NCI-H1105 treated with DMSO at 0.1 percent for 48 hours (cell line): ENCODE results near the gene RRBP1.

Source experiments
- DNase-seq: peaks from one replicate; lab custom pipeline; 2025; lab: John Stamatoyannopoulos, UW

The RRBP1 gene, protein sequence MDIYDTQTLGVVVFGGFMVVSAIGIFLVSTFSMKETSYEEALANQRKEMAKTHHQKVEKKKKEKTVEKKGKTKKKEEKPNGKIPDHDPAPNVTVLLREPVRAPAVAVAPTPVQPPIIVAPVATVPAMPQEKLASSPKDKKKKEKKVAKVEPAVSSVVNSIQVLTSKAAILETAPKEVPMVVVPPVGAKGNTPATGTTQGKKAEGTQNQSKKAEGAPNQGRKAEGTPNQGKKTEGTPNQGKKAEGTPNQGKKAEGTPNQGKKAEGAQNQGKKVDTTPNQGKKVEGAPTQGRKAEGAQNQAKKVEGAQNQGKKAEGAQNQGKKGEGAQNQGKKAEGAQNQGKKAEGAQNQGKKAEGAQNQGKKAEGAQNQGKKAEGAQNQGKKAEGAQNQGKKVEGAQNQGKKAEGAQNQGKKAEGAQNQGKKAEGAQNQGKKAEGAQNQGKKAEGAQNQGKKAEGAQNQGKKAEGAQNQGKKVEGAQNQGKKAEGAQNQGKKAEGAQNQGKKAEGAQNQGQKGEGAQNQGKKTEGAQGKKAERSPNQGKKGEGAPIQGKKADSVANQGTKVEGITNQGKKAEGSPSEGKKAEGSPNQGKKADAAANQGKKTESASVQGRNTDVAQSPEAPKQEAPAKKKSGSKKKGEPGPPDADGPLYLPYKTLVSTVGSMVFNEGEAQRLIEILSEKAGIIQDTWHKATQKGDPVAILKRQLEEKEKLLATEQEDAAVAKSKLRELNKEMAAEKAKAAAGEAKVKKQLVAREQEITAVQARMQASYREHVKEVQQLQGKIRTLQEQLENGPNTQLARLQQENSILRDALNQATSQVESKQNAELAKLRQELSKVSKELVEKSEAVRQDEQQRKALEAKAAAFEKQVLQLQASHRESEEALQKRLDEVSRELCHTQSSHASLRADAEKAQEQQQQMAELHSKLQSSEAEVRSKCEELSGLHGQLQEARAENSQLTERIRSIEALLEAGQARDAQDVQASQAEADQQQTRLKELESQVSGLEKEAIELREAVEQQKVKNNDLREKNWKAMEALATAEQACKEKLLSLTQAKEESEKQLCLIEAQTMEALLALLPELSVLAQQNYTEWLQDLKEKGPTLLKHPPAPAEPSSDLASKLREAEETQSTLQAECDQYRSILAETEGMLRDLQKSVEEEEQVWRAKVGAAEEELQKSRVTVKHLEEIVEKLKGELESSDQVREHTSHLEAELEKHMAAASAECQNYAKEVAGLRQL (N-terminal part only)

DNA sequence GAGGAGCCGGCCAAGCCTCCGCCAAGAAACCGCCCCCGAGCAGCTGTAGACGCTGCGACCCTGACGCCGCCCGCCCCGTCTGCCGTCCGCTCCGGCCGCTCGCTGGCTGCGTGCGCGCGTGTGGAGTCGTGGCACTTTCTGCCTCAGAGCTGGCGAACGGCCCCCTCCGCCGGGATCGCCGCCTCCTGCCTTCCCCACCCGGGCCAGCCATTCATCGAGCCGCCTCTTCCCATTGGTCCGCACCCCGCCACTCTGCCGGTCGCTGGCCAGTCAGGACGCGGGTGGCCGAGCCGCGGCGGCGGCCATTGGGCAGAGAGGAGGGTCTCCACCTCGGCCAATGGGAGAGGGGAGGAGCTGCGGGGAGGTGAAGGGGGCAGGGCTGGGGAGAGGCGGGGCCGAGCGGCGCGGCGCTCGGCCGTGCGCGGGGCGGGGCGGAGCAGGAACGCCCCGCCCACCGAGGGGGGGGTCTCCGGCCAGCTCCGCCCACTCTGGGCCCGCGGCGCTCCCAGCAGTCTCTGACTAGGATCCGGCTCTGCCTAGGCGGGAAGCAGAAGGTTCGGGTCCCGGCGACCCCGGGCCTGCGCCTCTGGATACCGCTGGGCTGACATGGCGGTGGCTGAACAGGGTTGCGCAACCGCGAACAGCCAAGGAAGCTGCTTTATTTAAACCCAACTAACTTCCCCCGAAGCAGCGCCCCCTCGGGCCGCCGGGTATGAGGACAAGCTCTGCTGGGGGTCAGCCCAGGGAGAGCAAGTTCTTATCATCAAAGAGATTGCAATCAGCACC is at the start of gene RRBP1:
TSS of gene RRBP1 (minus strand) at position 140 of the 786 bp plus-strand sequence. CDS start 21,735 bp downstream, outside the sequence.
- DNase-seq = peak; percentile 97

DNA sequence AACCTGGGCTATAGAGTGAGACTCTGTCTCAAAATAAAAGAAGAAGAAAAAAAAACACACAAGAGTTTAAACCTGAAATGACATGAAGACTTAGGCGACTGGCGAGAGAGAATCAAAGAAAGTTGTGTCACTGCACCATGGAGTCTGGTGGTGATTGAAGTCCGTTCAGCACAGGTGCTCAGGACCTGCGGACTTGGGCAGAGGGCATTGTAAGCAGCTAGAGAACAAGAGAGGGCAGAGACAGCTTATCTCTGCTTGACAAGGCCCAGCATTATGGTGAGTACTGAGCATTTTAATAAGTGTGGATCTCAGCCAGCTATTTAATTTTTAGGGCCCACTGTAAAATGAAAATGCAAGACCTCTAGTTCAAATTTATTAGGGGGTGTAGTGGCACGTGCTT is 49.2 kb upstream of the RRBP1 start:
- no peak for DNase-seq

DNA sequence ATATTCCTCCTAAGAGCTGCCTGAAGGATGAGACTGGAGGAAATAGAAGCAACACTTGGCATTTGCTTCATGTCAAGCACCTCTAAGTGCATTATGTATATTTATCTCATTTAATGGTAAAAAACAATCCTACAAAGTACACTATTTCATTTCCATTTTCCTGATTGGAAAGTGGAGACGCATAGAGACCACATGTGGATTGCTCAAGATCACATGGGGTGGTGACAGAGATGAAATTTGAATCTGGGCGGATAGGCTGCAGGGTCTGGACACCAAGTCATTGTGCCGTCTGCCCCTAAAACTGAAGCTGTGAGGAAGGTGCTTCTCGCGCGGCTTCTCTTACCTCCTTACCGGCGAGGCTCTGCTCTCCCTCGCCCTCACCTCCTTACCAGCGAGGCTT is 48.0 kb upstream of the RRBP1 start:
- DNase-seq = no peak

DNA sequence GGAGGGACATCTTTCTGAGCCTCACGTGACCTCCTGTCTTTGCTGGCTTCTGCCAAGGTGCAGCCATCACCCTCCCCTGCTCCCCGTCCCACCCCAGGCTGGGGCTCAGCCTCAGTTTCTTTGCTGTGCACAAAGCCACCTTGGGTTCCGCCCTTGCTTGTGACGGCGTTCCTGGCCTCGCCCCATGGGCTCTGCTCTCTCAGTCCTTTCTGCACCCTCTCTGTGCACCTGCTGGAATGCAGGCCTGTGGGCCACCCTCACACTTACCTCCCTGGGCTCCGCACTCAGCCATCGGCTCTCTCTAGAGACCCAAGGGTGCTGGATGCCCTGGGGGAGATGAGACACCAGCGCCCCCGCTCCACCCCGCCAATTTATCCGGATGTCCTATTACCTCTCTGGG is 46.0 kb upstream of the RRBP1 start:
- DNase-seq = no peak

DNA sequence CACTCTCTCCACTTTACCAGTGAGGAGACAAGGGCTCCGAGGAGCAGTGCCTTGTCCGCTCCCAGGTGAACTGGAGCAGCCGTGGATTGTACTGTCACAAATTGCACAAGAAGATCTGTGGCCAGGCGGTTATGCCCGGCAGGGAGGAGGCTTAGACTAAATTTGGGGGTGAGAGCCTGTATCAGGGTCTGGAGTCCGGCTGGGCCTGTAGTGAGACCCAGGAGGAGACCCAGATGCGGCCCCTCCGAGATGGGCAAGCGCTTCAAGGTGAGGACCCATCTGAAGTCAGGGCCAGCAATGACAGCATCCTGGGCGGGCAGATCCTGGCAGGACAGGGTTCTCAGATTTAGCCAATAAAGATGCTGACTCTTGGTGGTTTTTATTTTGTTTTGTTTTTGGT is 45.3 kb upstream of the RRBP1 start:
- DNase-seq = no peak

DNA sequence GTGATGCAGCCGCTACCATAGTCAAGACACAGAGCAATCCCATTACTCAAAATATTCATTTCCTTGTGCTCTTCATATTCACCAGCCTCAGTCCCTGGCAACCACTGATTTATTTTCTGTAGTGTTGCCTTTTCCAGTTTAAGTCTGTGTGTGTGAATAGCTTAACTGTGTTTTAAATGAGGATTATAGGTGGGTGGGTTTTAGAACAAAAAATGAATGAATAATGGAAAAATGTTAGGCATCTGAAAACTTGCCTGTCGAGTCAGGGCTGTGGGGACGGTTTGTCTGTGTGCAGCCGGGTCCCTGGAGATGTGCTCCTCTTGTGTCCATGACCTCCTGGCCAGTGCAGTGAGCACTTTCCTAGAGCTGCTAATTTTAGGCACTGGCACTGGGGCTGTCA is 44.9 kb upstream of the RRBP1 start:
- DNase-seq = no peak

DNA sequence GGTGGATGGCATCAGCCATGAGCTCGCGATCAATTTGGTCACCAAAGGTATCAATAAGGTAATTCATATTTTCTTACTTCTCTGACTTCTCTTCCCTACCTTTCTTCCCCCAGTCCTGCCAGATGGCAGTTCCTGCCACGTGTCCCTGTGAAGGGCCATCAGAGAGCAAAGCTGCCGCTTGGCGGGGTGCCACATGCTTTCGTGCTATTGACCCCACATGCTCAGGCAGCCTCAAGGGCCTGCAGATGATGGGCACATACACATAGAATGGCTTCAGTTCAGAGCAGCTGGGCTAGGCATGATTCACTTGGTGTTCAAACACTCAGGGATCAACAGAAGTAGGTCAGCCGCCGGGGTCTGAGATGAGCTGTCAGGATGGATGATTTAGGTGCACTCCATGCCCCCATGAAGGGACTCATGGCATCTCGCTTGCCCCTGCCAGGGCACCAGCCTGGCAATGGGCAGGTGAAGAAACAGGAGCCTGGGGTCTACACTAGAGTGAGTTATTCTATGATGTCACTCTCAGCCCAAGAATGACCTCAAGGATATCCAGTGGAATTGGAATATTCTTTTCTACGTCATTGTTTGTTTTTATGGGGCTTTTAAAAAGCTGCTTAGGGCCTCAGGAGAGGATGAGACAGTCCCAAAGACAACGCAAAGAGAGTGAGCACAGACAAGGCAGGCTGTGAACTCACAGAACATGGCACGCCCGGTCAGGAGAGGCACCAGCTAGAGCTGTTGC is 43.2 kb upstream of the RRBP1 start:
- peak; percentile 98 for DNase-seq

DNA sequence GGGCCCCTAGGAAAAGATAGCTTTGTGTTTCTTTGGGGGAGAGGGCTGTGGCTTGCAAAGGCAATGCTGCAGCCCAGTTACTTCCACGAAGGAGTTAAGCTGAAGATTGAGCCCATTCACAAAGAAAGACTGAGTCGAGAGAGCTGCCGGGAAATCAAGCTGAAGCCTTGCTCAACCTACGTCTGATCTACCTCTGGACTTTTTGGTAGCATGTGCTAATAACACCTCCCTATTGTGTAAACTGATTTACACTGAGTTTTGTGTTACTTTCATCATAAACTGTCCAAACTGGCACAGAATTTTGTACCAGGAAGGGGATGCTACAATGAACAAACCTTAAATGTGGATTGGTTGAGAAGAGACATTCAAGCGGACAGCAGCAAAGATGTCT is 41.3 kb upstream of the RRBP1 start:
- no peak for DNase-seq

DNA sequence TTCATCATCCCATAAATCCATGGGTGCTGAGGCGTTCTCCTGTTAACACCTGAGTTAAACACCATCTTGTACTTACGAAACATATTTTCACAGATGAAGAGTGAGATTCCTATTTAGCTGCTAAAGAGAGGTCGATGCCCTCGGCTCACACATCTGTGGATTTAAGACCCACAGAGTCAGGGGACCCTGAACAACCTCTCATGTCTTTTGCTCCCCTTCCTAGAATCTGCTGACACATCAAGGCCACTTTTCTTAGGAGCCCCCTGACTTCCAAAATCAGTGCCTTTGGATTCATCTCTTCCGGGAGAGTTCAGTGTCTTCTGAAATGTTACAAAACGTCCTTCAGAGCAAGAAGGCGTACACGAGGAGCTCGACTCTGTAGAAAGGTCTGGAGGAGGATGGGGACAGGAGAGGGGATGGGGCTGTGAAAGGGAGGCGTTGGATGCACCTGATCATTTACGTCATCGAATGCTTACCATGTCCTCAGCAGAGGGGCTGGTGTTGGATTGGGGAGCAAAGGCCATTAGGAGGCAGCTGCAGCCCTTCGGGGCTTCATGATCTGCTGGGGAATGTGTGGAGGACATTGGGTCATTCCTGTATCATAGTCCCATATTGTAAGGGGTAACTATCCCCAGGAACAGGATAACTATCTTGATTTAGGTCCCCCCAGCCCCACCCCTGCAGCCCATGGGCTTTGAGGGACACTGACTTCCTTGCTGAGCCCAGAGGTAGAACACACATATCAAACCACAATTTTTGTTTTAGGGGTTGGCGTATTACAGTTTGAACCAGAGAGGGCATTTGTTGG is 40.7 kb upstream of the RRBP1 start:
- no peak for DNase-seq

DNA sequence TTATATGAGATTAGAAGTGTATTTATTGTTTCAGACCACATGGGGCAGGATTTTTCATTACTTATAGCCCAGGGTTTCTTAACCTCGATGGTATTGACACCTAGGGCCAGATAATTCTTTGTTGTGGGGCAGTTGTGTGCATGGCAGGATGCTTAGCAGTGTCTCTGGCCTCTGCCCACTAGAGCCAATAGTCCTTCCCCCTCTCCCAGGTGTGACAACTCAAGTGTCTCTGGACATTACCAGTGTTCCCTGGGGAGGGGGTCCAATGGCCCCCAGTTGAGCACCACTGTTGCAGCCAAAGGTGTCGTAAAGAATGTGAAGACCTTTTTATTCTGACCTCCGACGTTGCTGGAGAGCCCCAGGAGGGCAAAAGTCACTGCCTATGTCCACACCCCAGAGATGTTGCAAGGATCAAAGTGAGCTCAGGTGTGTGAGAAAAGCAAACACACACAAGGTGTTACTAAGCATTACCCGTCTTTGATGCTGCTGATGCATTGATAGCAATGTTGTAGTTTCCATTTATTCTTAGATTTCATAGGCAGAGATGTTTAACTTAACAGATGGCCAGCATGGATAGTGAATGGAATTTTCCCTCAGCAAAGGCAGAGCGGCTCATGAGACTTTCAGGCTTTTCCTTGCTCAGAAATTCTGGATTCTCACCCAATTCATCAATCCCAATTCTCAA is 39.9 kb upstream of the RRBP1 start:
- DNase-seq = no peak

DNA sequence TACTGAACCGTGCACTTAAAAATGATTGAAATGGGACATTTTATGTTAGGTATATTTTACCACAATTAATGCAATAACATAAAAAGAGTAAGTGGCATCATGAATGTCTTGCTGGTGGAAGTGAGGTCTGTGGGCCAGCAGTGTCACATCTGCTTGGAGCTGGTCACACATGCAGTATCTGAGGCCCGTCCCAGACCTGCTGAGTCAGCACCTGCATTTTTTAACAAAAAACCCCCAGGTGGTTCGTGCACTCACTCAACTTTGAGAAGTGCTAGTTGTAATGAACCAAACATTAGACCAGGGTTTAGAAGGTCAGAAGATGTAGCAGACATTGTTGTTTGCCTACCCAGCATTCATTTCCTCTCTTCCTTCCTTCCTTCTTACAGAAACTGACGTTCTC is 38.7 kb upstream of the RRBP1 start:
- no peak for DNase-seq

DNA sequence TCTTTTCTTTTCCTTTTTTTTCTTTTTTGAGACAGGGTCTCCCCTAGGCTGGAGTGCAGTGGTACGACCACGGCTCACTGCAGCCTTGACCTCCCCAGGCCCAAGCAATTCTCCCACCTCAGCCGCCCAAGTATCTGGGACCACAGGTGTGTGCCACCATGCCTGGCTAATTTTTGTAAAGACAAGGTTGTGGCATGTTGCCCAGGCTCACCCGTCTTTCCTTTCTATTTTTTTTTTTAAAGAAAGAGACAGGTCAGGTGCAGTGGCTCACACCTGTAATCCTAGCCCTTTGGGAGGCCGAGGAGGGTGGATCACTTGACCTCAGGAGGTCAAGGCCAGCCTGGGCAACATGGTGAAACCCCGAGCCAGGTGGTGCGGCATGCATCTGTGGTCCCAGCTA is 34.3 kb upstream of the RRBP1 start:
- DNase-seq = no peak

DNA sequence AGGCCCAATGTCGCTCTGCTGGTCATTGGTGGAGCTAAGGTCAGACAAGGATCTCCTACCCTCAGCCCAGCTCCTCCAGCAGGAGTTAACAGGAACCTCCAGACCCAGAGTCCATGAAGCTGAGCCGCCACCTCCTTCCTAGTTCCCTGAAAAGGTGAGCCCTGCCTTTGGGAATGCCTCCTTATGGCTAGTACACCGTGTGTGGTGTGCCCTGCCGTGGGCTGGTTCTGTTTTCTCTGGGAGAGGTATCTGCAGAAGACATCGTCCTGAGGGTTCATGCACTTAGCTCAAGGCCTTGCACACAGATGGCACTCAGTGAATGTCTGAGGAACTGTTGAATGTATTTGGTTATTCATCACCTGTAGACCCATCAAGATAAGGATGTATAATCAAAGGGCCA is 33.0 kb upstream of the RRBP1 start:
- no peak for DNase-seq

DNA sequence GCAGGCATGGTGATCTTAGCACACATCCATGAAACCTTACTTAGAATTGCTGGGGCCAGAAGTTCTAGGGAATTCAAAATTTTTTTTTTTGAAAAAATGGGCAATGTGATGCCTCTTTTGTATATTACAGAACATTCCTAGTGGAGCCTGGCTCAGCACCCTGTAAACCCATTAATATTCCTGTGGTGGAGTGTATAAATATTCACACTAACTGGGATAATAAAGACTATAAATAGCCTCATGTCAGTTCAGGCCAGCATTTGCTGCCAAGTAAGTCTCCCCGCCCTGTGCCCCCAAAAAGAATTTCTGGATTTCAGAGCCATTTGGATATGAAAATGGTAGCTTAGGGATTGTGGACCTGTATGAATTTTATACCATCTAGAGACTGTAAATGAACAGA is 32.6 kb upstream of the RRBP1 start:
- no peak for DNase-seq

DNA sequence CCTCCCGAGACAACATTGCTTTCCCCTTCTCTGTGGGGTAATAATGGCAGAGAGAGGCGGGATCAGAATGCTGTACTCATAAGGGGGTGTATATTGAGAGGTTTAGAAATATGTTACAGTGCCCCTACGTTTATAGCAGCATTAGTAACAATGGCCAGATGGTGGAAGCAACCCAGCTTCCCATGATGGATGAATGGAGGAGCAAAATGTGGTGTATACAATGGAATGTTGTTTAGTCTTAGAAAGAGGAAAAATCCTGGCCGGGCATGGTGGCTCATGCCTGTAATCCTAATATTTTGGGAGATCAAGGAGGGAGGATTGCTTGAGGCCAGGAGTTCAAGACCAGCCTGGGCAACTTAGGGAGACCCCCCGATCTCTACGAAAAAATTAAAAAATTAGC is 30.7 kb upstream of the RRBP1 start:
- DNase-seq = no peak

DNA sequence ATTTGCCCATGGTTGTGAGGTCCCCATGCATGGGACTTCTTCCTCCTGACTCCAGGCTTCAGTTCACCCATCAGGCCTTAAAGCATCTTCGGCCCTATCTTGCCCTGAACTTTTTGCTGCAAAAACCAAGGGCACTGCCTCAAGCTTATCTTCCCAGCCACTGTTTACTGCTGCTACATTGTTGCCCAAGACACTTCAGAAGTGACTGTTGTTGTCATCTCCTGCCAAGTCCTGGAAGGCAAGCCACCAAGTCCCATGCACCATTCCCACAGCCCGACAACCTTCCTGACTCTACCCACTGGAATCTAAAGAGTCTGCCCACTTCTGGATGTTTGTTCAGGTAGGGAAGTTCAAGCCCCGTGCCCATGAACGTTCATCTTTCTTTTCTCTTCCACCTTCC is 30.2 kb upstream of the RRBP1 start:
- DNase-seq = no peak

DNA sequence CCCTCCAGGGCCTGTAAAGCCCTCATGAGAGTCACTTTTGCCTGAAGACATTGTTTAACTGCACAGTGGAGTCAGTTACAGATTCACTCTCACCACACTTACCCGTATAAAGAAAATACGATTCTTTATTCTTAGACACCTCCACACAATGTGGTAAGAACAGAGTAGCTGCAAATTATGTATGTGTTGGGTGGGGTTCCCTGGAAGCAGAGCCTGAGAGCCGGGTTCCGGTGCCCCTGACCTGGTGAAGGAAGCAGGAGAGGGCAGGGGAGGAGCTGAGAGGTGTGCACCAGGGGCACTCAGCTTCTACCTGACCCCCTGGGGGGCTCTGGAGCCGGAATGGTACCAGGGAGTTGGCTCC is 29.2 kb upstream of the RRBP1 start:
- DNase-seq = no peak

DNA sequence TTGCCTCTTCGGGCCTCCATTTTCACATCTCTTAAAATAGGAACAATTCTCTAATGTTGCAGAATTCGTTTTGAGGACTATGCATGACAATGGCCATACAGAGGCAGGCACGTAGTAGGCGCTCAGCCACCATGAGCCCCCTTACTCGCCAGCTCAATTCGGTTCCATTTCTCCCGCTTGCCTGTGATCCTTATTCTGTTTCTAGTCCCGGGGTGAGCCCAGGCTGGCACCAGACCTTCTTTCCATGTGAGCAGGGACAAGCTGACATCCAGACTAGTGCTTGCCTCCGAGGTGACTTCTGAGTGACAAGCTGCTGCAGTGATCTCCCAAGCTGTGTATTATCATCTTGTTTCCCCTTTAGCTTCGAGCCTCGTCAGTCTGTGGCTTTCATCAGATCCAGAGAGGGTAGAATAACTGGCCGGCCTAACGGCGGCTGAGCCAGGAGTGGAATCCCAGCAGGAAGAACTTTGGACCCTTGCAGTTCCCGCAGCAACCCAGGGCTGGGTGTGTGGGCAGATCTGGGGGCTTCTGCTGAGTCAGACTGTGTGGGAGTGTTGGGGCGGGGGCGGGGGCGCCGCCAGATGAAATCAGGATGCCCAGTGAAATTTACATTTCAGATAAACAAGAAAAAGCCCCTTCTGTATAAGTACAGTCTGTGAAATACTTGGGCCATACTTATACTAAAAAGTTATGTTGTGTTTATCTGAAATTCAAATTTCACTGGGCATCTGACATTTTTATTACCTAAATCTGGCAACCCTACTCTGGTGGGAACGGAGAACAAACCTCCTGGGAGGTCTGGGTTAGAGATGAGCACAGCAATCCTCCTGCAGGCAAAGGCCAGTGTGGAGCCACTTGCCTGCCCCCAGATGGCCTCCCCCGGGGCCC is 28.6 kb upstream of the RRBP1 start:
- no peak for DNase-seq
